ENCODE data around the gene TNIK.

The TNIK gene

GRCh38 chr3:171314341-171314740 lies 145.9 kb downstream of the TNIK start:
- Histone ChIP-seq H3K4me2 (ENCODE audit: low read length) (no peak overlapping the region), H3K27ac (ENCODE audit: low read depth, low read length) (no peak overlapping the region), H3K9me3 (ENCODE audit: control insufficient read depth, insufficient read depth, low read length) (no peaks in the 10 kb centered on the region), H3K36me3 (ENCODE audit: control insufficient read depth, low read length) (no peaks in the 10 kb centered on the region), H4K20me1 (ENCODE audit: control insufficient read depth, insufficient read depth, low read depth, low read length) (no peaks in the 10 kb centered on the region), H3F3A (ENCODE audit: control insufficient read depth, insufficient read depth) (no peaks in the 10 kb centered on the region), H3K9me2 (replicated peaks; ENCODE audit: control insufficient read depth, low read length) (no peaks in the 10 kb centered on the region), H3K79me2 (ENCODE audit: control insufficient read depth, low read length) (no peaks in the 10 kb centered on the region), H3K4me3 (ENCODE audit: low read length) (no peak overlapping the region), H3K27me3 (ENCODE audit: control insufficient read depth, low read length) (no peaks in the 10 kb centered on the region), H3K4me1 (ENCODE audit: control insufficient read depth, low read length) (no peaks in the 10 kb centered on the region)
- TF ChIP-seq CTCF (IDR thresholded peaks at IDR 0.05; ENCODE audit: low read depth, low read length, poor library complexity, severe bottlenecking), result no peak
- no peak for TF ChIP-seq EZH2phosphoT487 (IDR thresholded peaks at IDR 0.05; ENCODE audit: borderline replicate concordance, low read length)

- no peaks in the 10 kb centered on the region for H3K36me3 ChIP-seq (ENCODE audit: control insufficient read depth, low read length)
- H3K4me3 ChIP-seq (ENCODE audit: low read length), result no peak overlapping the region
- no peaks in the 10 kb centered on the region for H4K20me1 ChIP-seq (ENCODE audit: control insufficient read depth, insufficient read depth, low read depth, low read length)
- H3K79me2 ChIP-seq (ENCODE audit: control insufficient read depth, low read length), result no peaks in the 10 kb centered on the region
- no peaks in the 10 kb centered on the region for H3K9me3 ChIP-seq (ENCODE audit: control insufficient read depth, insufficient read depth, low read length)
- no peak overlapping the region for H3K27ac ChIP-seq (ENCODE audit: low read depth, low read length)
- H3K4me1 ChIP-seq (ENCODE audit: control insufficient read depth, low read length), result no peaks in the 10 kb centered on the region
- no peaks in the 10 kb centered on the region for H3K27me3 ChIP-seq (ENCODE audit: control insufficient read depth, low read length)
- H3K4me2 ChIP-seq (ENCODE audit: low read length), result no peak overlapping the region
- TF ChIP-seq CTCF (IDR thresholded peaks at IDR 0.05; ENCODE audit: low read depth, low read length, poor library complexity, severe bottlenecking), result no peak
- H3F3A ChIP-seq (ENCODE audit: control insufficient read depth, insufficient read depth), result no peaks in the 10 kb centered on the region
- no peaks in the 10 kb centered on the region for H3K9me2 ChIP-seq (replicated peaks; ENCODE audit: control insufficient read depth, low read length)
These were observed 146.5 kb downstream of the TNIK start for GRCh38 chr3:171313702-171314101.

- Histone ChIP-seq H3K4me3 (ENCODE audit: low read length) (no peak overlapping the region), H3K79me2 (ENCODE audit: control insufficient read depth, low read length) (no peaks in the 10 kb centered on the region), H3K9me3 (ENCODE audit: control insufficient read depth, insufficient read depth, low read length) (no peaks in the 10 kb centered on the region)
These were observed 147.5 kb downstream of the TNIK start for GRCh38 chr3:171312741-171313140.

More at GRCh38 chr3:171312741-171313140, 147.5 kb downstream of the TNIK start:
- Histone ChIP-seq H3K4me1 (ENCODE audit: control insufficient read depth, low read length) (no peaks in the 10 kb centered on the region), H3K9me2 (replicated peaks; ENCODE audit: control insufficient read depth, low read length) (no peaks in the 10 kb centered on the region), H3K27me3 (ENCODE audit: control insufficient read depth, low read length) (no peaks in the 10 kb centered on the region), H3K4me2 (ENCODE audit: low read length) (no peak overlapping the region), H4K20me1 (ENCODE audit: control insufficient read depth, insufficient read depth, low read depth, low read length) (no peaks in the 10 kb centered on the region), H3K36me3 (ENCODE audit: control insufficient read depth, low read length) (no peaks in the 10 kb centered on the region), H3K27ac (ENCODE audit: low read depth, low read length) (no peak overlapping the region), H3F3A (ENCODE audit: control insufficient read depth, insufficient read depth) (no peaks in the 10 kb centered on the region)
- no peak for TF ChIP-seq EZH2phosphoT487 (IDR thresholded peaks at IDR 0.05; ENCODE audit: borderline replicate concordance, low read length)
- TF ChIP-seq CTCF (IDR thresholded peaks at IDR 0.05; ENCODE audit: low read depth, low read length, poor library complexity, severe bottlenecking), result no peak

Measured in DOHH2 (cell line).